GM21381 (cell line): ENCODE data around the gene ATRNL1.
A peak's percentile ranks its signal among the peaks of the same experiment; 100 is the strongest.
"Not testable (repeated sequence)": the region's sequence is repeated elsewhere in the genome, so short reads cannot be mapped to it uniquely, and the experiment has no call there.

Experiments used
- ATAC-seq: cut with Tn5 transposase; IDR thresholded peaks from one replicate; pipeline ENCODE4 v1.9.1; 2021; ENCODE audit warnings: mild to moderate bottlenecking, moderate library complexity; ENCODE audit not compliant: unreplicated experiment

Gene ATRNL1

GRCh38 chr10:115402699-115403098, 309.5 kb downstream of the ATRNL1 start:
- ATAC-seq = no peak

- not testable (repeated sequence) for ATAC-seq
Measured at GRCh38 chr10:115405838-115406237, 312.7 kb downstream of the ATRNL1 start.

- no peak for ATAC-seq
Measured at GRCh38 chr10:115409347-115409746, 316.2 kb downstream of the ATRNL1 start.

- ATAC-seq = peak; percentile 88
Measured at GRCh38 chr10:115417585-115418265, 324.6 kb downstream of the ATRNL1 start.

- no peak for ATAC-seq
Measured at GRCh38 chr10:115422624-115423023, 329.5 kb downstream of the ATRNL1 start.

GRCh38 chr10:115427611-115428010, 334.4 kb downstream of the ATRNL1 start:
- ATAC-seq = no peak

GRCh38 chr10:115432188-115432819, 339.1 kb downstream of the ATRNL1 start:
- no peak for ATAC-seq

- ATAC-seq = no peak
Measured at GRCh38 chr10:115436999-115437398, 343.8 kb downstream of the ATRNL1 start.

GRCh38 chr10:115441907-115442545, 348.9 kb downstream of the ATRNL1 start:
- ATAC-seq = no peak

GRCh38 chr10:115456812-115457211, 363.6 kb downstream of the ATRNL1 start:
- ATAC-seq = no peak

- ATAC-seq = no peak
Measured at GRCh38 chr10:115483294-115483693, 390.1 kb downstream of the ATRNL1 start.

GRCh38 chr10:115491526-115492140, 398.5 kb downstream of the ATRNL1 start:
- no peak for ATAC-seq

GRCh38 chr10:115503546-115503945, 410.4 kb downstream of the ATRNL1 start:
- ATAC-seq = no peak

GRCh38 chr10:115514895-115515294, 421.7 kb downstream of the ATRNL1 start:
- no peak for ATAC-seq

- ATAC-seq = no peak
Measured at GRCh38 chr10:115525141-115525540, 432.0 kb downstream of the ATRNL1 start.

GRCh38 chr10:115527682-115528081, 434.5 kb downstream of the ATRNL1 start:
- not testable (repeated sequence) for ATAC-seq

GRCh38 chr10:115536401-115536800, 443.2 kb downstream of the ATRNL1 start:
- ATAC-seq = not testable (repeated sequence)

GRCh38 chr10:115539142-115539762, 446.1 kb downstream of the ATRNL1 start:
- ATAC-seq = no peak

- ATAC-seq = no peak
Measured at GRCh38 chr10:115555887-115556402, 462.8 kb downstream of the ATRNL1 start.

GRCh38 chr10:115558252-115558651, 465.1 kb downstream of the ATRNL1 start:
- no peak for ATAC-seq

GRCh38 chr10:115566867-115567266, 473.7 kb downstream of the ATRNL1 start:
- ATAC-seq = no peak
